Measurements from ENCODE around the gene CSNK1E. TPM values are rescaled to one million over a fixed set of nuclear protein-coding genes. Genes with fewer than 3 reads are reported as not detected.
A peak's percentile ranks its signal among the peaks of the same experiment; 100 is the strongest.

Gene CSNK1E
- total RNA-seq, 1 experiment from 2014 or later, result 129 TPM

- H3K36me3 Mint-ChIP-seq (ENCODE audit: insufficient read depth, unreplicated experiment), result peaks cover 94% of the 10 kb centered on the region
- no peak for DNase-seq
- H3K4me3 Mint-ChIP-seq (ENCODE audit: unreplicated experiment), result no peak overlapping the region
- no peaks in the 10 kb centered on the region for H3K27me3 Mint-ChIP-seq (ENCODE audit: insufficient read depth, unreplicated experiment)
- no TSS peak for BruUV-seq (replicated peaks)
- H3K4me1 Mint-ChIP-seq (ENCODE audit: low read depth, unreplicated experiment), result no peaks in the 10 kb centered on the region
- H3K27ac Mint-ChIP-seq (ENCODE audit: unreplicated experiment), result peak overlapping the region; percentile 12
- intact Hi-C loops (cut with micrococcal nuclease; ENCODE audit: unreplicated experiment), result no loop called here
- Histone ChIP-seq H3K4me3 (ENCODE audit: low read depth, low read length) (no peak overlapping the region), H3K9me3 (no peaks in the 10 kb centered on the region), H3K4me1 (no peaks in the 10 kb centered on the region), H3K36me3 (ENCODE audit: control insufficient read depth, insufficient read depth, low read length) (peaks cover 6% of the 10 kb centered on the region), H3K27me3 (replicated peaks; ENCODE audit: control insufficient read depth, insufficient read depth, low read length) (no peaks in the 10 kb centered on the region)
- ChIA-PET POLR2A (no interaction called here), CTCF (no interaction called here)
- no peaks in the 10 kb centered on the region for H3K9me3 Mint-ChIP-seq (ENCODE audit: unreplicated experiment)
- TF ChIP-seq, protein P1, sequence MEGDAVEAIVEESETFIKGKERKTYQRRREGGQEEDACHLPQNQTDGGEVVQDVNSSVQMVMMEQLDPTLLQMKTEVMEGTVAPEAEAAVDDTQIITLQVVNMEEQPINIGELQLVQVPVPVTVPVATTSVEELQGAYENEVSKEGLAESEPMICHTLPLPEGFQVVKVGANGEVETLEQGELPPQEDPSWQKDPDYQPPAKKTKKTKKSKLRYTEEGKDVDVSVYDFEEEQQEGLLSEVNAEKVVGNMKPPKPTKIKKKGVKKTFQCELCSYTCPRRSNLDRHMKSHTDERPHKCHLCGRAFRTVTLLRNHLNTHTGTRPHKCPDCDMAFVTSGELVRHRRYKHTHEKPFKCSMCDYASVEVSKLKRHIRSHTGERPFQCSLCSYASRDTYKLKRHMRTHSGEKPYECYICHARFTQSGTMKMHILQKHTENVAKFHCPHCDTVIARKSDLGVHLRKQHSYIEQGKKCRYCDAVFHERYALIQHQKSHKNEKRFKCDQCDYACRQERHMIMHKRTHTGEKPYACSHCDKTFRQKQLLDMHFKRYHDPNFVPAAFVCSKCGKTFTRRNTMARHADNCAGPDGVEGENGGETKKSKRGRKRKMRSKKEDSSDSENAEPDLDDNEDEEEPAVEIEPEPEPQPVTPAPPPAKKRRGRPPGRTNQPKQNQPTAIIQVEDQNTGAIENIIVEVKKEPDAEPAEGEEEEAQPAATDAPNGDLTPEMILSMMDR (IDR thresholded peaks at IDR 0.05; ENCODE audit: insufficient read depth in 1 of 2, low read depth in 1 of 2, low read length in 1 of 2, severe bottlenecking in 1 of 2, unreplicated experiment in 1 of 2), result no peak
These were observed 16.9 kb downstream of the CSNK1E start for GRCh38 chr22:38300197-38300945.

DNA sequence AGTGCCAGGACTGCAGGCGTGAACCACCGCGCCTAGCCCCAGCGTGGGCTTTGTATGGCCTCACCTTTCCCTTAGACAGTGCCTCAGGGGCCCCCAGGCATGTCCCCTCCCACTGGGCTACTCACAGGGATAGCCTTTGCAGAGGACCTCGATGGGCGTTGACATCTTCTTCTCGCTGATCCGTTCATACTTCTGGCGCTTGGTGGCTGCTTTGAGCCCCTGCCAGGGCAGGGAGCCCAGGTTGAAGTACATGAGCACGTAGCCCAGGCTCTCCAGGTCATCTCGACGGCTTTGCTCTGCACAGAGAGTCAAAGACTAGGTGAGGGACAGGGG is 17.5 kb downstream of the CSNK1E start:
- no peak for DNase-seq
- Histone ChIP-seq H3K4me3 (ENCODE audit: low read depth, low read length) (no peak overlapping the region), H3K36me3 (ENCODE audit: control insufficient read depth, insufficient read depth, low read length) (peaks cover 6% of the 10 kb centered on the region), H3K9me3 (no peaks in the 10 kb centered on the region), H3K27me3 (replicated peaks; ENCODE audit: control insufficient read depth, insufficient read depth, low read length) (no peaks in the 10 kb centered on the region), H3K4me1 (no peaks in the 10 kb centered on the region)
- POLR2A ChIA-PET, result no interaction called here
- intact Hi-C loops (cut with micrococcal nuclease; ENCODE audit: unreplicated experiment), result no loop called here
- no TSS peak for BruUV-seq (replicated peaks)
- Mint-ChIP-seq H3K9me3 (ENCODE audit: unreplicated experiment) (no peaks in the 10 kb centered on the region), H3K27me3 (ENCODE audit: insufficient read depth, unreplicated experiment) (no peaks in the 10 kb centered on the region), H3K4me3 (ENCODE audit: unreplicated experiment) (no peak overlapping the region), H3K27ac (ENCODE audit: unreplicated experiment) (no peak overlapping the region), H3K4me1 (ENCODE audit: low read depth, unreplicated experiment) (no peaks in the 10 kb centered on the region), H3K36me3 (ENCODE audit: insufficient read depth, unreplicated experiment) (peaks cover 98% of the 10 kb centered on the region)
- CTCF ChIA-PET, result no interaction called here
- TF ChIP-seq, protein P1 (IDR thresholded peaks at IDR 0.05; ENCODE audit: insufficient read depth in 1 of 2, low read depth in 1 of 2, low read length in 1 of 2, severe bottlenecking in 1 of 2, unreplicated experiment in 1 of 2), result no peak

GRCh38 chr22:38298312-38299005 is 18.8 kb downstream of the CSNK1E start:
- DNase-seq, result peak in 1 of 2 experiments; percentile 40
- H3K36me3 ChIP-seq (ENCODE audit: control insufficient read depth, insufficient read depth, low read length), result peaks cover 6% of the 10 kb centered on the region
- CTCF ChIA-PET, result interaction anchor here (0.6 kb wide), 1 partner anchor 23 kb away, joined by 3 read pairs; no protein-coding TSS in a partner anchor
- no peaks in the 10 kb centered on the region for H3K27me3 ChIP-seq (replicated peaks; ENCODE audit: control insufficient read depth, insufficient read depth, low read length)
- Mint-ChIP-seq H3K36me3 (ENCODE audit: insufficient read depth, unreplicated experiment) (peaks cover 93% of the 10 kb centered on the region), H3K4me3 (ENCODE audit: unreplicated experiment) (no peak overlapping the region), H3K4me1 (ENCODE audit: low read depth, unreplicated experiment) (no peaks in the 10 kb centered on the region), H3K27ac (ENCODE audit: unreplicated experiment) (no peak overlapping the region), H3K9me3 (ENCODE audit: unreplicated experiment) (no peaks in the 10 kb centered on the region), H3K27me3 (ENCODE audit: insufficient read depth, unreplicated experiment) (no peaks in the 10 kb centered on the region)
- no TSS peak for BruUV-seq (replicated peaks)
- H3K9me3 ChIP-seq, result no peaks in the 10 kb centered on the region
- no peak overlapping the region for H3K4me3 ChIP-seq (ENCODE audit: low read depth, low read length)
- POLR2A ChIA-PET, result interaction anchor here (0.6 kb wide), 1 partner anchor 743 kb away, joined by 7 read pairs; no protein-coding TSS in a partner anchor
- no peaks in the 10 kb centered on the region for H3K4me1 ChIP-seq
- TF ChIP-seq, protein P1 (IDR thresholded peaks at IDR 0.05; ENCODE audit: insufficient read depth in 1 of 2, low read depth in 1 of 2, low read length in 1 of 2, severe bottlenecking in 1 of 2, unreplicated experiment in 1 of 2), result peak; percentile 38 to 53
- intact Hi-C loops (cut with micrococcal nuclease; ENCODE audit: unreplicated experiment), result no loop called here

Data from Caco-2 (cell line).